ENCODE measurements around the gene RAB6C. TPM values are rescaled to one million over a fixed set of nuclear protein-coding genes. Genes with fewer than 3 reads are reported as not detected.
"Not testable (repeated sequence)": the region's sequence is repeated elsewhere in the genome, so short reads cannot be mapped to it uniquely, and the experiment has no call there.

The RAB6C gene
- total RNA-seq, result 0.16 to 0.18 TPM in 2 of 3 replicates, not detected in the other

- H3K27me3 Mint-ChIP-seq (ENCODE audit: low read depth), result peaks cover 45% of the 10 kb centered on the region
- H3K27ac Mint-ChIP-seq, H3K36me3 Mint-ChIP-seq, H3K4me1 Mint-ChIP-seq, H3K9me3 Mint-ChIP-seq: not testable (repeated sequence)
- peak; percentile 27 to 67 for DNase-seq (ENCODE audit: low spot score in 2 of 2, unreplicated experiment in 2 of 2)
- peak within 1 kb of the TSS; percentile 72 for H3K4me3 Mint-ChIP-seq
Observed at GRCh38 chr2:129979629-129980155, at the start of gene RAB6C. Gene RAB6C (plus strand): TSS chr2:129979666. CDS start chr2:129980116, 450 bp downstream.

- no peaks in the 10 kb centered on the region for H3K36me3 Mint-ChIP-seq
- no peak for DNase-seq (ENCODE audit: low spot score in 2 of 2, unreplicated experiment in 2 of 2)
- H3K9me3 Mint-ChIP-seq, result no peaks in the 10 kb centered on the region
- peaks cover 12% of the 10 kb centered on the region for H3K27me3 Mint-ChIP-seq (ENCODE audit: low read depth)
- H3K4me3 Mint-ChIP-seq, result no peak overlapping the region
- H3K27ac Mint-ChIP-seq, result no peak overlapping the region
- TF ChIP-seq CTCF (IDR thresholded peaks at IDR 0.05; ENCODE audit: unreplicated experiment), result no peak
- H3K4me1 Mint-ChIP-seq, result peaks cover 19% of the 10 kb centered on the region
Observed at GRCh38 chr2:129930451-129930850, 49.0 kb upstream of the RAB6C start.

DNA sequence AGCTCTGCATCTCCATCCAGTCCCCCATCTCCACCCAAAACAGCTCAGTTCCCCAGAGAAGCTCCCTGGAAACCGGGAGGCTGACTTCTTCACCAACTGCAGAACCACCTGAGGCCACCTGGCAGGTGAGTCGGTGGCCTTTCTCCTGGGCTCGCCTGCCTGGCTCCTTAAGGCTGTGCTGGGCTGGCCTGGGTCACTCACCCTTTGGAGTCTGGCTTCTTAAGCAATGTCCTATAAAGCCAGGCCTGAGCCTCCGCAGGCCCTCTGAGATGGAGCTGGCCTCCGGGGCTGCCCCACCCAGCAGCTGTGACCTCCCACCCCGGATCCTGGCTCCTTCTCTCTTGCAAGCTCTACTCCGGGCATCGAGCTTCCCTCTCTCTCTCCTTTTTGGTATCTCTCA, 46.1 kb upstream of the RAB6C start:
- peaks cover 18% of the 10 kb centered on the region for H3K4me1 Mint-ChIP-seq
- H3K36me3 Mint-ChIP-seq; DNase-seq (ENCODE audit: low spot score in 2 of 2, unreplicated experiment in 2 of 2); H3K9me3 Mint-ChIP-seq; H3K27ac Mint-ChIP-seq: not testable (repeated sequence)
- H3K4me3 Mint-ChIP-seq, result peak overlapping the region; percentile 50
- peaks cover 12% of the 10 kb centered on the region for H3K27me3 Mint-ChIP-seq (ENCODE audit: low read depth)

DNA sequence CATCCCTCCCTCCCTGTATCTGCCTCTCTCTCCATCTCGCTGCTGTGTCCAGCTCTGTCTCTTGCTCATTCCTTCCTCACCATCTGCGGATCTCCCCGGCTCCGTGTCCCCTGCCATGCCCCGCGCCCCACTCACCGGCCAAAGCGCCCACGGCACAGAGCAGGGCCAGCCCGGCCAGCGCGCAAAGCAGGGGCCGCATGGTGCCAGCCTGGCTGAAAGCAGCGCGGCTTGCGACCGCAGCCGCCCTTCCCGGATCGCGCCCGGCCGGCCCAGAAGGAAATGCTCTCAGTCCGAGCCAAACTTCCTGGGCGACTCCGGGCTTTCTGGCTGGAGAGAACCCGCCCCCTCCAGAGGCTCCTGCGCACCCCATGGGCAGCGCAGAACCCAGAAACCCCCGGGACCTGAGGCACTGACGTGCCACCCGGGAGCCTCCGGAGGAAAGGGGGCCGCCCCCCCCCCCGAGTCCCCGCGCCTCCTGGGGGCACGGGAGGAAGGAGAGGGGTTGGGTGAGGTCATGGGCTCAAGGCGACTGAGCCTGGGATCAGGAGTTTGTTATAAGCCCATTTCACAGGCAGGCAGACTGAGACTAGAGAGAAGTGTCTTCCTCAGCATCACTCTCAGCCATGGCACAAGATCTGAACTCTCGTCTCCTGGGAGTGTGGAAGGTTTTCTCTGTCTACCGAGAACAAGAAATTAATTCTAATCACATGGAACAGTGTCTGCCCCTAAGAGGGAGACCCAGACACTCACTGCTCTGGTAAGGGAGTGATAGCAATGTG, 45.2 kb upstream of the RAB6C start:
- Mint-ChIP-seq H3K36me3 (no peaks in the 10 kb centered on the region), H3K9me3 (no peaks in the 10 kb centered on the region), H3K4me1 (peaks cover 13% of the 10 kb centered on the region), H3K27ac (no peak overlapping the region), H3K27me3 (ENCODE audit: low read depth) (peaks cover 12% of the 10 kb centered on the region), H3K4me3 (peak overlapping the region; percentile 50)
- TF ChIP-seq CTCF (IDR thresholded peaks at IDR 0.05; ENCODE audit: unreplicated experiment), result no peak
- no peak for DNase-seq (ENCODE audit: low spot score in 2 of 2, unreplicated experiment in 2 of 2)

DNA sequence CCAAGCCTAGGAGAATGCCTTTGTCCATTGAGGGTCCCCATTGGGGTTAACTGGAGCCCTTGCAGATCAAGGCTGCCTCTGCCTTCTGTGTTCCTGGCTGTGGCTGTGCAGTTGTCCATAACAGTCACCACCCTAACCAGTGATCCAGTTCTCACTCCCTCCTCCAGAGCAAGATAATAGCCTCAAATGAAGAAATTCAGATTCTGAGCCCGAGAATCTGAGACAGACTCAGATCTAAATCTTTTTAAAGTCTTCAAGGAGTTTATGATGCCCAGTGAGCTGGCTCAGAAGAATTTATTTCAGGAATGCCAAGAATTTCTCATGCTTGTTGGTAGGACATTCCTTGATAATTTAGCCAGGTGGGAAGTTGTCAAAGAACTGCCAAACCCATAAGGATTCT, 44.3 kb upstream of the RAB6C start:
- Mint-ChIP-seq H3K27ac (peak overlapping the region; percentile 52), H3K27me3 (ENCODE audit: low read depth) (peaks cover 12% of the 10 kb centered on the region), H3K4me3 (peak overlapping the region; percentile 0), H3K4me1 (peaks cover 12% of the 10 kb centered on the region), H3K36me3 (no peaks in the 10 kb centered on the region), H3K9me3 (no peaks in the 10 kb centered on the region)
- TF ChIP-seq CTCF (IDR thresholded peaks at IDR 0.05; ENCODE audit: unreplicated experiment), result no peak
- DNase-seq (ENCODE audit: low spot score in 2 of 2, unreplicated experiment in 2 of 2), result no peak

DNA sequence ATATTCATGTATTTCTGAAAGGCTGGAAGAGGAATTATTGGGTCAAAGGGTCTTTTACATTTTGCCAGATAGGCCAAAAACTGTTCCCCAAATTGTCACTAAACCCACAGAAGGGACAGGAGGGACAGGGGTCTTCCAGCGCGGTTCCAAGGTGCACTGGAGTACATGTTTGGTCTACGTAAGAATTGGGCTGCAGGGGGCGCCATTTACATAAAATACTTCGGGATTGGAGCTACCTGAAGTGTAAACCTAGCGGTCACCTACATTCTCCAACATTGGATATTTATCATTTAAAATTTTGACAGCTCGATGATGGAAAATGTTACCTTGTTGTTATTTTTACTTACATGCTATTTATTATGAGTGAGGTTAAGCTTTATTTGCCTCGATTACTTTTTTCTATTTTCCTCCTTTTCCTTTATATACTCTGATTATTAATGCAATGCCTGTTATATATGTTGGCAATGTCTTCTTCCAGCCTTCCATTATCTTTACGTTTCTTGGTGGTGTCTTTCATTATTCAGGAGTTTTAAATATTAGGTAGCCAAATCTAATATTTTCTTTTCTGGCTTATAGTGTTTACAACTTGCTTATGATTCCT, 43.0 kb upstream of the RAB6C start:
- H3K4me3 Mint-ChIP-seq, result no peak overlapping the region
- peak in 1 of 2 experiments; percentile 66 for DNase-seq (ENCODE audit: low spot score in 2 of 2, unreplicated experiment in 2 of 2)
- peak; percentile 63 for TF ChIP-seq CTCF (IDR thresholded peaks at IDR 0.05; ENCODE audit: unreplicated experiment)
- peaks cover 12% of the 10 kb centered on the region for H3K27me3 Mint-ChIP-seq (ENCODE audit: low read depth)
- no peaks in the 10 kb centered on the region for H3K36me3 Mint-ChIP-seq
- H3K27ac Mint-ChIP-seq, result no peak overlapping the region
- no peaks in the 10 kb centered on the region for H3K9me3 Mint-ChIP-seq
- H3K4me1 Mint-ChIP-seq, result peaks cover 12% of the 10 kb centered on the region

DNA sequence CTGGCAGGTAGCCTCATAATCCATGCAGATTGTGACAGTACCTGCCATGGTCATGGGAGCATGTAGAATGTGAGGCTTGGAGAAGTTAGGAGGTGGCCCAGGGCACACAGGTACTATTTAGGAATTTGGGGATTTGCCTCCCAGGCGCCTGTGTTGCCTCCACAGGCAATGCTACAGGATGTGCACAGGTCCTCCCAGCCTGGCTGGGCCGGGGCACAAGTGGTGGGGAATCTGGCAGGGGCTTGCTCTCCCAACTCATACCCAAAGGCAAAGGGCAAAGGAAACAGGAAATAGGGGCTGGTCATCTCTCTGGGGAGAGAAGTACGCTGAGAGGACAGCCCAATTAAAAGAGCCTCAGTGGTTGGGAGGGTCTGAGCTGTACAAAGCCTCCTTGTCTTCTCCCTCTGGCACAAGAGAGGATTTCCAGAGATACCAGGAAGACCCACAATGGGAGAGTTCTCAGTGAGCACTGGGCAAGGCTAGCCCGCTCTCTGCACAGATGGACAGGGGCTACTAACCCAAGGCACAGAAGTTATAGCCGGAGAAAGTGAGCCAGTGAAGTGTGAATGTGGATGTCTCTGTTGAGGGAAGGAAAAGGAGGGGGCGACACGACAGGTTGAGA, 40.5 kb upstream of the RAB6C start:
- DNase-seq (ENCODE audit: low spot score in 2 of 2, unreplicated experiment in 2 of 2); H3K9me3 Mint-ChIP-seq; H3K27me3 Mint-ChIP-seq (ENCODE audit: low read depth); H3K36me3 Mint-ChIP-seq; H3K4me1 Mint-ChIP-seq; H3K27ac Mint-ChIP-seq; H3K4me3 Mint-ChIP-seq: not testable (repeated sequence)

GRCh38 chr2:129943456-129943855, 36.0 kb upstream of the RAB6C start:
- H3K4me3 Mint-ChIP-seq; H3K27me3 Mint-ChIP-seq (ENCODE audit: low read depth); H3K9me3 Mint-ChIP-seq; H3K36me3 Mint-ChIP-seq; H3K4me1 Mint-ChIP-seq; H3K27ac Mint-ChIP-seq; DNase-seq (ENCODE audit: low spot score in 2 of 2, unreplicated experiment in 2 of 2): not testable (repeated sequence)
